ENCODE measurements around the gene ISG15. TPM values are rescaled to one million over a fixed set of nuclear protein-coding genes. Genes with fewer than 3 reads are reported as not detected.

The ISG15 gene
- total and polyA plus RNA-seq, 2 of the 13 experiments (the other 11 are each of a cell fraction or from before 2014, with no cell fraction given), result 42.1 to 54.9 TPM

- peak; percentile 71; the same call in 1 of the 2 replicates for TF ChIP-seq ZBTB38 (CRISPR knock-in tag; IDR thresholded peaks at IDR 0.05)
- TF ChIP-seq NR2F2 (IDR thresholded peaks at IDR 0.05; ENCODE audit: borderline replicate concordance, low read depth), result no peak
- peak; percentile 51; the same call in 1 of the 2 replicates for TF ChIP-seq ZNF691 (CRISPR knock-in tag; IDR thresholded peaks at IDR 0.05; ENCODE audit: borderline replicate concordance, low read depth)
- peak; percentile 34; the same call in 1 of the 2 replicates for TF ChIP-seq MYC (CRISPR knock-in tag; IDR thresholded peaks at IDR 0.05; ENCODE audit: borderline replicate concordance)
- no peak for TF ChIP-seq CEBPZ (IDR thresholded peaks at IDR 0.05; ENCODE audit: low read length)
- peak; percentile 23; the same call in 1 of the 2 replicates for TF ChIP-seq MEIS1 (CRISPR knock-in tag; IDR thresholded peaks at IDR 0.05; ENCODE audit: borderline replicate concordance)
- TF ChIP-seq CCAR2 (optimal IDR thresholded peaks at IDR 0.05; ENCODE audit: low read depth, low read length), result no peak
- TF ChIP-seq CHD4 (IDR thresholded peaks at IDR 0.05; ENCODE audit: borderline replicate concordance, low read length), result no peak
- no peak for TF ChIP-seq ZNF790 (CRISPR knock-in tag; IDR thresholded peaks at IDR 0.05; ENCODE audit: borderline replicate concordance)
- peak; percentile 69; the same call in 1 of the 2 replicates for TF ChIP-seq ZNF740 (CRISPR knock-in tag; IDR thresholded peaks at IDR 0.05)
- TF ChIP-seq FOXJ3 (CRISPR knock-in tag; IDR thresholded peaks at IDR 0.05; ENCODE audit: borderline replicate concordance), result no peak
- TF ChIP-seq HDAC2 (CRISPR knock-in tag; IDR thresholded peaks at IDR 0.05), result peak; percentile 62; the same call in 1 of the 2 replicates
- TF ChIP-seq STAT6 (CRISPR knock-in tag; IDR thresholded peaks at IDR 0.05; ENCODE audit: borderline replicate concordance), result no peak
- no peak for TF ChIP-seq RARA (CRISPR knock-in tag; IDR thresholded peaks at IDR 0.05)
- no peak for TF ChIP-seq ZNF556 (CRISPR knock-in tag; IDR thresholded peaks at IDR 0.05; ENCODE audit: borderline replicate concordance)
- no peak for TF ChIP-seq ZBTB21 (CRISPR knock-in tag; IDR thresholded peaks at IDR 0.05)
These were observed 24.4 kb downstream of the ISG15 start (continued) for GRCh38 chr1:1037366-1038327.

Measured in HepG2 (cell line).